Gastrocnemius medialis (tissue), 4 donors: Measurements from ENCODE around the gene B9D2.

Experiments
- CTCF ChIP-seq, 5 experiments: fragments of 450-650 bp in 3 of 5; fragments of 200-600 bp in 2 of 5; sonication (generic) in 2 of 5; IDR thresholded peaks in 4 of 5; conservative IDR thresholded peaks in 1 of 5; 1 replicate in 4 of 5; 2 replicates in 1 of 5; pipeline ENCODE4 v1.5.1; 2016 to 2019; ENCODE audit warnings: antibody characterized with exemption in 5 of 5, mild to moderate bottlenecking in 3 of 5, moderate library complexity in 3 of 5
- POLR2A ChIP-seq, 2 donors: fragments of 450-650 bp; IDR thresholded peaks; one replicate each; pipeline ENCODE4 v1.6.1; 2017; ENCODE audit warnings: antibody characterized with exemption in 2 of 2, mild to moderate bottlenecking in 2 of 2, moderate library complexity in 2 of 2

GRCh38 chr19:41376241-41376997 lies 12.5 kb upstream of the B9D2 start, which contains the start of gene TMEM91:
- no peak for TF ChIP-seq CTCF (IDR thresholded peaks at IDR 0.05 in 4 of 5, conservative IDR thresholded peaks at IDR 0.05 in 1 of 5)
- no peak for TF ChIP-seq POLR2A (IDR thresholded peaks at IDR 0.05)
